A673 (cell line): ENCODE results near the gene TEPSIN.

Experiments used
- CTCF ChIP-seq: fragments of 300-800, 200-600 bp; sonication (generic); conservative IDR thresholded peaks from 2 replicates; pipeline ENCODE4 v1.5.1; 2017; ENCODE audit warnings: low read depth, mild to moderate bottlenecking, antibody characterized with exemption, low read length, moderate library complexity, mixed read lengths
- EZH2 ChIP-seq: fragments of 200-600 bp; sonication (generic); IDR thresholded peaks from 2 replicates; pipeline ENCODE4 v1.6.1; 2017; ENCODE audit warnings: borderline replicate concordance, low read depth, mild to moderate bottlenecking, mixed read lengths, antibody characterized with exemption, low read length; ENCODE audit not compliant: poor library complexity, severe bottlenecking

GRCh38 chr17:81189670-81190530, 49.0 kb downstream of the TEPSIN start:
- TF ChIP-seq CTCF: 0 out of 2 replicates have a peak, but pooled peaks have one; percentile 17
- no peak for TF ChIP-seq EZH2
